Activated naive CD4-positive, alpha-beta T cell treated with anti-CD3 and anti-CD28 coated beads, Interleukin-2, amount 50 U/mL, for 72 hours (primary cell): ENCODE data around the gene KANK4. TPM values are rescaled to one million over a fixed set of nuclear protein-coding genes. Genes with fewer than 3 reads are reported as not detected.
"Not testable (repeated sequence)": the region's sequence is repeated elsewhere in the genome, so short reads cannot be mapped to it uniquely, and the experiment has no call there.

ENCODE experiments used
- ATAC-seq, 2 donors: fragments of 150-1000 bp; cut with Tn5 transposase; 2 replicates each; pipeline ENCODE4 v1.10.0; 2021; ENCODE audit warnings: mild to moderate bottlenecking in 2 of 2, moderate library complexity in 2 of 2
- DNase-seq, 2 donors: peaks; one replicate each; pipeline ENCODE4 v3.0.0; 2021 to 2022; ENCODE audit warnings: low spot score in 2 of 2
- H3K27ac Mint-ChIP-seq, 2 donors: one replicate each; pipeline ENCODE4 v1.8.0; 2022; ENCODE audit warnings: mild to moderate bottlenecking in 2 of 2, mixed read lengths in 2 of 2
- H3K36me3 Mint-ChIP-seq, 2 donors: one replicate each; pipeline ENCODE4 v1.8.0; 2022; ENCODE audit warnings: mixed read lengths in 2 of 2
- H3K9me3 Mint-ChIP-seq, 2 donors: one replicate each; pipeline ENCODE4 v1.8.0; 2022; ENCODE audit warnings: mixed read lengths in 2 of 2
- total RNA-seq, 2 donors: library from RNA; stranded (reverse); gene quantifications; one replicate each; pipeline ENCODE4 v1.2.3, GENCODE V29; 2022

KANK4 gene
- total RNA-seq, 2 donors from 2014 or later: not detected

- H3K36me3 Mint-ChIP-seq, ATAC-seq, H3K27ac Mint-ChIP-seq, DNase-seq, H3K9me3 Mint-ChIP-seq: not testable (repeated sequence)
These were observed 79.4 kb downstream of the KANK4 start for GRCh38 chr1:62239652-62240403.

- no peak for ATAC-seq
- no peaks in the 10 kb centered on the region for H3K9me3 Mint-ChIP-seq
These were observed 80.7 kb downstream of the KANK4 start for GRCh38 chr1:62238507-62238906.

GRCh38 chr1:62237950-62238374 is 81.3 kb downstream of the KANK4 start:
- Mint-ChIP-seq H3K27ac (no peak overlapping the region), H3K36me3 (no peaks in the 10 kb centered on the region), H3K9me3 (no peaks in the 10 kb centered on the region)
- ATAC-seq (no peak), DNase-seq (no peak)

More at GRCh38 chr1:62238507-62238906, 80.7 kb downstream of the KANK4 start:
- Mint-ChIP-seq H3K36me3 (no peaks in the 10 kb centered on the region), H3K27ac (no peak overlapping the region)
- DNase-seq: no peak

GRCh38 chr1:62237361-62237760 is 81.9 kb downstream of the KANK4 start:
- no peaks in the 10 kb centered on the region for H3K9me3 Mint-ChIP-seq
- H3K27ac Mint-ChIP-seq: no peak overlapping the region
- H3K36me3 Mint-ChIP-seq: no peaks in the 10 kb centered on the region
- ATAC-seq (no peak), DNase-seq (no peak)

GRCh38 chr1:62235576-62235975 is 83.7 kb downstream of the KANK4 start:
- Mint-ChIP-seq H3K27ac (no peak overlapping the region), H3K36me3 (no peaks in the 10 kb centered on the region), H3K9me3 (no peaks in the 10 kb centered on the region)
- no peak for DNase-seq
- ATAC-seq: no peak

GRCh38 chr1:62234688-62235087 is 84.5 kb downstream of the KANK4 start:
- no peaks in the 10 kb centered on the region for H3K9me3 Mint-ChIP-seq
- no peaks in the 10 kb centered on the region for H3K36me3 Mint-ChIP-seq
- no peak for ATAC-seq
- no peak for DNase-seq
- H3K27ac Mint-ChIP-seq: no peak overlapping the region

- Mint-ChIP-seq H3K36me3 (no peaks in the 10 kb centered on the region), H3K27ac (no peak overlapping the region)
- ATAC-seq: no peak
These were observed 85.2 kb downstream of the KANK4 start for GRCh38 chr1:62233926-62234450.

GRCh38 chr1:62232871-62233278 is 86.4 kb downstream of the KANK4 start:
- ATAC-seq: no peak
- no peak for DNase-seq

More at GRCh38 chr1:62233926-62234450, 85.2 kb downstream of the KANK4 start:
- no peaks in the 10 kb centered on the region for H3K9me3 Mint-ChIP-seq
- no peak for DNase-seq

GRCh38 chr1:62230718-62231117 is 88.5 kb downstream of the KANK4 start:
- Mint-ChIP-seq H3K27ac (no peak overlapping the region), H3K9me3 (no peaks in the 10 kb centered on the region), H3K36me3 (no peaks in the 10 kb centered on the region)
- ATAC-seq (no peak), DNase-seq (no peak)

More at GRCh38 chr1:62232871-62233278, 86.4 kb downstream of the KANK4 start:
- Mint-ChIP-seq H3K9me3 (no peaks in the 10 kb centered on the region), H3K27ac (no peak overlapping the region), H3K36me3 (no peaks in the 10 kb centered on the region)

- no peaks in the 10 kb centered on the region for H3K36me3 Mint-ChIP-seq
- peak in 1 of 2 donors; percentile 16 for DNase-seq
- no peak overlapping the region for H3K27ac Mint-ChIP-seq
- ATAC-seq: no peak
- H3K9me3 Mint-ChIP-seq: no peaks in the 10 kb centered on the region
These were observed 89.3 kb downstream of the KANK4 start for GRCh38 chr1:62229932-62230331.

- H3K27ac Mint-ChIP-seq: no peak overlapping the region
- H3K36me3 Mint-ChIP-seq: no peaks in the 10 kb centered on the region
- H3K9me3 Mint-ChIP-seq: no peaks in the 10 kb centered on the region
- DNase-seq (peak in 1 of 2 donors; percentile 1), ATAC-seq (no peak)
These were observed 89.8 kb downstream of the KANK4 start for GRCh38 chr1:62229468-62229867.

- H3K36me3 Mint-ChIP-seq: no peaks in the 10 kb centered on the region
These were observed 90.4 kb downstream of the KANK4 start for GRCh38 chr1:62228883-62229187.

GRCh38 chr1:62228136-62228882 is 90.9 kb downstream of the KANK4 start:
- no peaks in the 10 kb centered on the region for H3K9me3 Mint-ChIP-seq
- peak overlapping the region in 1 of 2 donors; percentile 29 for H3K27ac Mint-ChIP-seq
- ATAC-seq: no peak
- H3K36me3 Mint-ChIP-seq: no peaks in the 10 kb centered on the region
- DNase-seq: no peak

More at GRCh38 chr1:62228883-62229187, 90.4 kb downstream of the KANK4 start:
- ATAC-seq (no peak), DNase-seq (peak in 1 of 2 donors; percentile 21)
- Mint-ChIP-seq H3K9me3 (no peaks in the 10 kb centered on the region), H3K27ac (no peak overlapping the region)

- H3K36me3 Mint-ChIP-seq: no peaks in the 10 kb centered on the region
- DNase-seq (no peak), ATAC-seq (no peak)
- H3K27ac Mint-ChIP-seq: peak overlapping the region in 1 of 2 donors; percentile 29
- no peaks in the 10 kb centered on the region for H3K9me3 Mint-ChIP-seq
These were observed 91.7 kb downstream of the KANK4 start for GRCh38 chr1:62227496-62227895.

GRCh38 chr1:62224182-62224581 is 95.1 kb downstream of the KANK4 start:
- Mint-ChIP-seq H3K36me3 (no peaks in the 10 kb centered on the region), H3K9me3 (no peaks in the 10 kb centered on the region), H3K27ac (no peak overlapping the region)
- no peak for DNase-seq
- no peak for ATAC-seq

- H3K9me3 Mint-ChIP-seq: no peaks in the 10 kb centered on the region
- no peak for ATAC-seq
- H3K27ac Mint-ChIP-seq: no peak overlapping the region
- DNase-seq: no peak
- H3K36me3 Mint-ChIP-seq: no peaks in the 10 kb centered on the region
These were observed 96.9 kb downstream of the KANK4 start for GRCh38 chr1:62222321-62222720.

- H3K9me3 Mint-ChIP-seq: no peaks in the 10 kb centered on the region
These were observed 98.1 kb downstream of the KANK4 start for GRCh38 chr1:62221171-62221570.

More at GRCh38 chr1:62221171-62221570, 98.1 kb downstream of the KANK4 start:
- DNase-seq (no peak), ATAC-seq (no peak)
- no peak overlapping the region for H3K27ac Mint-ChIP-seq
- no peaks in the 10 kb centered on the region for H3K36me3 Mint-ChIP-seq
